Measurements from ENCODE around the gene PODNL1. TPM values are rescaled to one million over a fixed set of nuclear protein-coding genes. Genes with fewer than 3 reads are reported as not detected.
A peak's percentile ranks its signal among the peaks of the same experiment; 100 is the strongest.

Gene PODNL1
- total RNA-seq, 2 donors from 2014 or later = 0.66 TPM; not detected in 1

GRCh38 chr19:13899393-13899792 is 38.8 kb downstream of the PODNL1 start:
- no peak for DNase-seq
- H3K27ac ChIP-seq = peak overlapping the region in 3 of 4 donors; percentile 25 to 62 (median 45)

GRCh38 chr19:13896227-13896626 is 42.0 kb downstream of the PODNL1 start:
- no peak for TF ChIP-seq POLR2A (IDR thresholded peaks at IDR 0.05)
- TF ChIP-seq CTCF (IDR thresholded peaks at IDR 0.05) = no peak
- no peaks in the 10 kb centered on the region for H3K9me3 ChIP-seq
- H3K27me3 ChIP-seq = no peaks in the 10 kb centered on the region
- H3K4me3 ChIP-seq = no peak overlapping the region
- no peak overlapping the region for H3K27ac ChIP-seq
- peaks cover 27% of the 10 kb centered on the region for H3K4me1 ChIP-seq
- DNase-seq (no peak), ATAC-seq (no peak)
- H3K36me3 ChIP-seq (replicated peaks in 1 of 2; ENCODE audit: insufficient read depth in 1 of 2, low read depth in 2 of 2) = no peaks in the 10 kb centered on the region
- intact Hi-C loops (cut with DNase I) = no loop called here
- 98% methylated on average over 2 of the region's 2 CpGs for WGBS, 2 donors

More at GRCh38 chr19:13899393-13899792, 38.8 kb downstream of the PODNL1 start:
- TF ChIP-seq CTCF (IDR thresholded peaks at IDR 0.05) (no peak), POLR2A (IDR thresholded peaks at IDR 0.05) (no peak)
- no peak overlapping the region for H3K4me3 ChIP-seq
- H3K9me3 ChIP-seq = no peaks in the 10 kb centered on the region
- peaks cover 27% of the 10 kb centered on the region for H3K4me1 ChIP-seq
- H3K36me3 ChIP-seq (replicated peaks in 1 of 2; ENCODE audit: insufficient read depth in 1 of 2, low read depth in 2 of 2) = no peaks in the 10 kb centered on the region
- no peaks in the 10 kb centered on the region for H3K27me3 ChIP-seq
- intact Hi-C loops (cut with DNase I) = no loop called here
- ATAC-seq = no peak
- 37 to 59% methylated on average over 8 to 10 of the region's 10 CpGs for WGBS, 2 donors

- H3K9me3 ChIP-seq = no peaks in the 10 kb centered on the region
- H3K4me3 ChIP-seq = no peak overlapping the region
- WGBS, 2 donors = 74 to 78% methylated on average over 5 of the region's 5 CpGs
- intact Hi-C loops (cut with DNase I) = no loop called here
- no peak overlapping the region for H3K27ac ChIP-seq
- peaks cover 23% of the 10 kb centered on the region for H3K4me1 ChIP-seq
- no peaks in the 10 kb centered on the region for H3K36me3 ChIP-seq (replicated peaks in 1 of 2; ENCODE audit: insufficient read depth in 1 of 2, low read depth in 2 of 2)
- H3K27me3 ChIP-seq = no peaks in the 10 kb centered on the region
- TF ChIP-seq CTCF (IDR thresholded peaks at IDR 0.05) = no peak
- TF ChIP-seq POLR2A (IDR thresholded peaks at IDR 0.05) = no peak
- ATAC-seq (no peak), DNase-seq (no peak)
These were observed 43.7 kb downstream of the PODNL1 start for GRCh38 chr19:13894552-13894951.

- ATAC-seq = no peak
- WGBS, 2 donors = 68 to 72% methylated on average over 9 of the region's 9 CpGs
These were observed 45.3 kb downstream of the PODNL1 start for GRCh38 chr19:13892870-13893269.

More at GRCh38 chr19:13892870-13893269, 45.3 kb downstream of the PODNL1 start:
- no peak overlapping the region for H3K27ac ChIP-seq
- DNase-seq = no peak
- no peaks in the 10 kb centered on the region for H3K27me3 ChIP-seq
- H3K36me3 ChIP-seq (replicated peaks in 1 of 2; ENCODE audit: insufficient read depth in 1 of 2, low read depth in 2 of 2) = no peaks in the 10 kb centered on the region
- H3K9me3 ChIP-seq = no peaks in the 10 kb centered on the region
- intact Hi-C loops (cut with DNase I) = no loop called here
- no peak overlapping the region for H3K4me3 ChIP-seq
- H3K4me1 ChIP-seq = peaks cover 9% of the 10 kb centered on the region
- TF ChIP-seq CTCF (IDR thresholded peaks at IDR 0.05) (no peak), POLR2A (IDR thresholded peaks at IDR 0.05) (no peak)
